GM12878 (cell line): Measurements from ENCODE around the gene CCNYL1. TPM values are rescaled to one million over a fixed set of nuclear protein-coding genes. Genes with fewer than 3 reads are reported as not detected.

ENCODE experiments used
- CREB1 ChIP-seq: IDR thresholded peaks from 2 replicates; pipeline ENCODE4 v1.6.1; 2012; ENCODE audit warnings: low read depth, mild to moderate bottlenecking, inconsistent platforms
- EGR1 ChIP-seq, 2 experiments: IDR thresholded peaks; 1 replicate in 1 of 2; 2 replicates in 1 of 2; pipeline ENCODE4 v1.6.1; 2011 to 2012; ENCODE audit warnings: low read depth in 2 of 2, low read length in 2 of 2, borderline replicate concordance in 1 of 2, mild to moderate bottlenecking in 1 of 2, moderate library complexity in 1 of 2
- EZH2 ChIP-seq: IDR thresholded peaks from 2 replicates; pipeline ENCODE4 v1.6.1; 2012; ENCODE audit warnings: low read depth, mild to moderate bottlenecking, control low read depth, inconsistent platforms, low read length, borderline replicate concordance; ENCODE audit not compliant: control insufficient read depth
- FOXK2 ChIP-seq: fragments of 450-650 bp; IDR thresholded peaks from 2 replicates; pipeline ENCODE4 v1.6.1; 2017; ENCODE audit warnings: mild to moderate bottlenecking, moderate library complexity
- KAT2A ChIP-seq: conservative IDR thresholded peaks from 2 replicates; pipeline ENCODE4 v1.6.1; 2011; ENCODE audit warnings: low read depth, low read length; ENCODE audit not compliant: control insufficient read depth
- LARP7 ChIP-seq: fragments of 450-650 bp; IDR thresholded peaks from 2 replicates; pipeline ENCODE4 v1.6.1; 2017; ENCODE audit warnings: mild to moderate bottlenecking
- NFIC ChIP-seq: IDR thresholded peaks from 2 replicates; pipeline ENCODE4 v1.6.1; 2012; ENCODE audit warnings: low read depth, mild to moderate bottlenecking, inconsistent platforms, low read length, moderate library complexity
- NFYB ChIP-seq: IDR thresholded peaks from 2 replicates; pipeline ENCODE4 v1.6.1; 2011; ENCODE audit warnings: low read depth, mild to moderate bottlenecking, low read length, improper control_type of control experiment, moderate library complexity; ENCODE audit not compliant: insufficient read depth
- NR2F1 ChIP-seq: fragments of 450-650 bp; conservative IDR thresholded peaks from 2 replicates; pipeline ENCODE4 v1.6.1; 2017; ENCODE audit warnings: mild to moderate bottlenecking
- NRF1 ChIP-seq: conservative IDR thresholded peaks from 2 replicates; pipeline ENCODE4 v1.6.1; 2011; ENCODE audit warnings: mild to moderate bottlenecking, low read depth, low read length, improper control_type of control experiment
- POLR2AphosphoS2 ChIP-seq: IDR thresholded peaks from 2 replicates; pipeline ENCODE4 v1.6.1; 2011; ENCODE audit warnings: low read depth, mild to moderate bottlenecking, low read length, improper control_type of control experiment, moderate library complexity
- RBBP5 ChIP-seq: fragments of 200-600 bp; sonication (generic); conservative IDR thresholded peaks from 2 replicates; pipeline ENCODE4 v1.6.1; 2016
- SIN3A ChIP-seq: IDR thresholded peaks from 2 replicates; pipeline ENCODE4 v1.6.1; 2012; ENCODE audit warnings: low read depth, low read length, improper control_type of control experiment
- SIX5 ChIP-seq: IDR thresholded peaks from 2 replicates; pipeline ENCODE4 v1.6.1; 2011; ENCODE audit warnings: mild to moderate bottlenecking, low read depth, low read length, moderate library complexity; ENCODE audit not compliant: severe bottlenecking
- SP1 ChIP-seq: IDR thresholded peaks from one replicate; pipeline ENCODE4 v1.6.1; 2011; ENCODE audit warnings: low read depth, low read length
- SPI1 ChIP-seq: IDR thresholded peaks from 2 replicates; pipeline ENCODE4 v1.6.1; 2011; ENCODE audit warnings: low read depth, mild to moderate bottlenecking, low read length, moderate library complexity, borderline replicate concordance; ENCODE audit not compliant: insufficient read depth
- STAT1 ChIP-seq: fragments of 450-650 bp; conservative IDR thresholded peaks from 2 replicates; pipeline ENCODE4 v1.6.1; 2014; ENCODE audit warnings: antibody characterized with exemption, mild to moderate bottlenecking
- TARDBP ChIP-seq: IDR thresholded peaks from 2 replicates; pipeline ENCODE4 v1.6.1; 2016; ENCODE audit warnings: borderline replicate concordance
- TCF3 ChIP-seq: IDR thresholded peaks from 2 replicates; pipeline ENCODE4 v1.6.1; 2012; ENCODE audit warnings: low read depth, mild to moderate bottlenecking, low read length, borderline replicate concordance; ENCODE audit not compliant: insufficient read depth
- ZNF207 ChIP-seq: fragments of 450-650 bp; IDR thresholded peaks from 2 replicates; pipeline ENCODE4 v1.6.1; 2014; ENCODE audit warnings: antibody characterized with exemption, mild to moderate bottlenecking, borderline replicate concordance
- polyA plus RNA-seq, 11 experiments: library from polyadenylated mRNA; depleted of rRNA in 4 of 11; unstranded in 6 of 11; stranded (reverse) in 5 of 11; fragments of >200 nt; fragmentation: Nextera tagmentation in 4 of 11; fragmentation: Illumina TruSeq in 1 of 11; extraction: Ambion mirVana in 4 of 11; extraction: Trizol in 1 of 11; gene quantifications; 1 replicate in 1 of 11; 2 replicates in 10 of 11; pipeline versions ENCODE4 v1.2.1 to v1.2.3, GENCODE V29; 2011 to 2016; ENCODE audit warnings: inconsistent platforms in 2 of 11, missing spikeins in 2 of 11, low read depth in 1 of 11
- total RNA-seq, 4 experiments: library from RNA; depleted of rRNA in 3 of 4; stranded (reverse); fragments of >200 nt in 3 of 4; fragmentation: Illumina TruSeq in 1 of 4; extraction: Trizol in 1 of 4; gene quantifications; 2 replicates each; pipeline versions ENCODE4 v1.2.1 to v1.2.3, GENCODE V29; 2013 to 2021
- TF ChIP-seq, protein P1 (sequence below): fragments of 150-350 bp; IDR thresholded peaks from 2 replicates; pipeline ENCODE4 v1.6.1; 2014; ENCODE audit warnings: mild to moderate bottlenecking, low read depth, low read length
- TF ChIP-seq, protein P2 (sequence below): fragments of 450-650 bp; IDR thresholded peaks from 2 replicates; pipeline ENCODE4 v1.6.1; 2016; ENCODE audit warnings: mild to moderate bottlenecking
- TF ChIP-seq, protein P3 (sequence below): fragments of 450-650 bp; formaldehyde crosslinking; IDR thresholded peaks from 2 replicates; pipeline ENCODE4 v1.4.0; 2020; ENCODE audit warnings: mild to moderate bottlenecking, moderate library complexity
- TF ChIP-seq, protein P4 (sequence below): IDR thresholded peaks from 2 replicates; pipeline ENCODE4 v1.6.1; 2011; ENCODE audit warnings: low read depth, low read length, improper control_type of control experiment, borderline replicate concordance

The CCNYL1 gene
- total and polyA plus RNA-seq, 10 of the 15 experiments (the other 5 are each of a cell fraction or from before 2014, with no cell fraction given), result 1.8 to 12.3 (median 5.9) TPM

DNA sequence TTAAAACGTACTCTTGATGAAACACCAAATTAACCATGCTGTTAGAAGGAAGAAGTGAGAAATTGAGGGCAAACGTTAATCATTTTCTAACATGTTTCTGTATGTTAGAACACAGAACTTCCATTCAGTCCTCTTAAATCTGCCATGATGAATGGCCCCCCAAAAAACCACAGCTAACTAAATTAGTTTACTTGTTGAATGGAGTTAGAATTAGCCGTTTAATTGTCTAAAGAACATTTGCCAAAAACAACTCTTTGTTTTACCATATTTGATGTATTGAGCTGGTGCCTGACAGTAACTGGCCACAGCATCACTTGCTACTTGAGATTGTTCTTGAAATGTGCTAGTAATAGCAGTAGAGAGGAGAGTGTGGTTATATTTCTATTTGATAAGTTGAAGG lies 12.7 kb downstream of the CCNYL1 start (continued):
- TF ChIP-seq TCF3 (no peak), POLR2AphosphoS2 (no peak), EGR1 (IDR thresholded peaks at IDR 0.05; ENCODE audit: borderline replicate concordance in 1 of 2, low read depth in 2 of 2, low read length in 2 of 2) (no peak), SPI1 (peak; percentile 42; the same call in 1 of the 2 replicates), NR2F1 (0 out of 2 replicates have a peak, but pooled peaks have one; percentile 20), CREB1 (no peak), LARP7 (no peak), STAT1 (no peak), RBBP5 (no peak), NFIC (no peak), SP1 (no peak), EZH2 (no peak), ZNF207 (no peak), NRF1 (no peak), NFYB (no peak), FOXK2 (no peak), SIX5 (no peak), KAT2A (no peak), TARDBP (no peak), SIN3A (no peak)
- TF ChIP-seq, protein P1, sequence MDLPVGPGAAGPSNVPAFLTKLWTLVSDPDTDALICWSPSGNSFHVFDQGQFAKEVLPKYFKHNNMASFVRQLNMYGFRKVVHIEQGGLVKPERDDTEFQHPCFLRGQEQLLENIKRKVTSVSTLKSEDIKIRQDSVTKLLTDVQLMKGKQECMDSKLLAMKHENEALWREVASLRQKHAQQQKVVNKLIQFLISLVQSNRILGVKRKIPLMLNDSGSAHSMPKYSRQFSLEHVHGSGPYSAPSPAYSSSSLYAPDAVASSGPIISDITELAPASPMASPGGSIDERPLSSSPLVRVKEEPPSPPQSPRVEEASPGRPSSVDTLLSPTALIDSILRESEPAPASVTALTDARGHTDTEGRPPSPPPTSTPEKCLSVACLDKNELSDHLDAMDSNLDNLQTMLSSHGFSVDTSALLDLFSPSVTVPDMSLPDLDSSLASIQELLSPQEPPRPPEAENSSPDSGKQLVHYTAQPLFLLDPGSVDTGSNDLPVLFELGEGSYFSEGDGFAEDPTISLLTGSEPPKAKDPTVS, result no peak
- TF ChIP-seq, protein P2, sequence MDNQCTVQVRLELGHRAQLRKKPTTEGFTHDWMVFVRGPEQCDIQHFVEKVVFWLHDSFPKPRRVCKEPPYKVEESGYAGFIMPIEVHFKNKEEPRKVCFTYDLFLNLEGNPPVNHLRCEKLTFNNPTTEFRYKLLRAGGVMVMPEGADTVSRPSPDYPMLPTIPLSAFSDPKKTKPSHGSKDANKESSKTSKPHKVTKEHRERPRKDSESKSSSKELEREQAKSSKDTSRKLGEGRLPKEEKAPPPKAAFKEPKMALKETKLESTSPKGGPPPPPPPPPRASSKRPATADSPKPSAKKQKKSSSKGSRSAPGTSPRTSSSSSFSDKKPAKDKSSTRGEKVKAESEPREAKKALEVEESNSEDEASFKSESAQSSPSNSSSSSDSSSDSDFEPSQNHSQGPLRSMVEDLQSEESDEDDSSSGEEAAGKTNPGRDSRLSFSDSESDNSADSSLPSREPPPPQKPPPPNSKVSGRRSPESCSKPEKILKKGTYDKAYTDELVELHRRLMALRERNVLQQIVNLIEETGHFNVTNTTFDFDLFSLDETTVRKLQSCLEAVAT, result peak; percentile 44; the same call in 1 of the 2 replicates
- TF ChIP-seq, protein P3, sequence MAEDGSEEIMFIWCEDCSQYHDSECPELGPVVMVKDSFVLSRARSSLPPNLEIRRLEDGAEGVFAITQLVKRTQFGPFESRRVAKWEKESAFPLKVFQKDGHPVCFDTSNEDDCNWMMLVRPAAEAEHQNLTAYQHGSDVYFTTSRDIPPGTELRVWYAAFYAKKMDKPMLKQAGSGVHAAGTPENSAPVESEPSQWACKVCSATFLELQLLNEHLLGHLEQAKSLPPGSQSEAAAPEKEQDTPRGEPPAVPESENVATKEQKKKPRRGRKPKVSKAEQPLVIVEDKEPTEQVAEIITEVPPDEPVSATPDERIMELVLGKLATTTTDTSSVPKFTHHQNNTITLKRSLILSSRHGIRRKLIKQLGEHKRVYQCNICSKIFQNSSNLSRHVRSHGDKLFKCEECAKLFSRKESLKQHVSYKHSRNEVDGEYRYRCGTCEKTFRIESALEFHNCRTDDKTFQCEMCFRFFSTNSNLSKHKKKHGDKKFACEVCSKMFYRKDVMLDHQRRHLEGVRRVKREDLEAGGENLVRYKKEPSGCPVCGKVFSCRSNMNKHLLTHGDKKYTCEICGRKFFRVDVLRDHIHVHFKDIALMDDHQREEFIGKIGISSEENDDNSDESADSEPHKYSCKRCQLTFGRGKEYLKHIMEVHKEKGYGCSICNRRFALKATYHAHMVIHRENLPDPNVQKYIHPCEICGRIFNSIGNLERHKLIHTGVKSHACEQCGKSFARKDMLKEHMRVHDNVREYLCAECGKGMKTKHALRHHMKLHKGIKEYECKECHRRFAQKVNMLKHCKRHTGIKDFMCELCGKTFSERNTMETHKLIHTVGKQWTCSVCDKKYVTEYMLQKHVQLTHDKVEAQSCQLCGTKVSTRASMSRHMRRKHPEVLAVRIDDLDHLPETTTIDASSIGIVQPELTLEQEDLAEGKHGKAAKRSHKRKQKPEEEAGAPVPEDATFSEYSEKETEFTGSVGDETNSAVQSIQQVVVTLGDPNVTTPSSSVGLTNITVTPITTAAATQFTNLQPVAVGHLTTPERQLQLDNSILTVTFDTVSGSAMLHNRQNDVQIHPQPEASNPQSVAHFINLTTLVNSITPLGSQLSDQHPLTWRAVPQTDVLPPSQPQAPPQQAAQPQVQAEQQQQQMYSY (CRISPR knock-in tag), result no peak
- TF ChIP-seq, protein P4, sequence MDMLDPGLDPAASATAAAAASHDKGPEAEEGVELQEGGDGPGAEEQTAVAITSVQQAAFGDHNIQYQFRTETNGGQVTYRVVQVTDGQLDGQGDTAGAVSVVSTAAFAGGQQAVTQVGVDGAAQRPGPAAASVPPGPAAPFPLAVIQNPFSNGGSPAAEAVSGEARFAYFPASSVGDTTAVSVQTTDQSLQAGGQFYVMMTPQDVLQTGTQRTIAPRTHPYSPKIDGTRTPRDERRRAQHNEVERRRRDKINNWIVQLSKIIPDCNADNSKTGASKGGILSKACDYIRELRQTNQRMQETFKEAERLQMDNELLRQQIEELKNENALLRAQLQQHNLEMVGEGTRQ, result no peak
